Caco-2 (cell line): Measurements from ENCODE around the gene ROGDI. TPM values are rescaled to one million over a fixed set of nuclear protein-coding genes. Genes with fewer than 3 reads are reported as not detected.

Source experiments
- BruUV-seq: library from RNA; stranded (reverse); fragments of 400-500 nt; replicated peaks from 2 replicates; lab custom pipeline; 2021; lab: Mats Ljungman, UMichigan
- CTCF ChIA-PET: fragments of 300-600 bp; sonication (Branson Sonifier 250); formaldehyde crosslinking; loops from one replicate; lab custom pipeline; 2022; ENCODE audit warnings: antibody characterized with exemption; lab: Charles Lee
- POLR2A ChIA-PET: fragments of 300-600 bp; sonication (Branson Sonifier 250); formaldehyde crosslinking; loops from one replicate; lab custom pipeline; 2022; ENCODE audit warnings: antibody characterized with exemption; lab: Charles Lee
- DNase-seq, 2 experiments: peaks; one replicate each; pipeline versions ENCODE4 v3.0.0 to v3.0.0-alpha.2; 2020 to 2022
- H3K27me3 ChIP-seq: replicated peaks from 2 replicates; pipeline ENCODE4 v1.6.0; 2011; ENCODE audit warnings: low read length; ENCODE audit not compliant: control insufficient read depth, insufficient read depth
- H3K36me3 ChIP-seq: 2 replicates; pipeline ENCODE4 v1.5.1; 2011; ENCODE audit warnings: low read length; ENCODE audit not compliant: control insufficient read depth, insufficient read depth
- H3K4me1 ChIP-seq: fragments of 250-450 bp; sonication (Bioruptor Pico); 2 replicates; pipeline ENCODE4 v1.5.1; 2020; ENCODE audit warnings: mild to moderate bottlenecking
- H3K4me3 ChIP-seq: 2 replicates; pipeline ENCODE4 v1.5.1; 2011; ENCODE audit warnings: low read depth, mild to moderate bottlenecking, control low read depth, low read length
- H3K9me3 ChIP-seq: fragments of 250-450 bp; sonication (Bioruptor Pico); 2 replicates; pipeline ENCODE4 v1.5.1; 2020; ENCODE audit warnings: mild to moderate bottlenecking, moderate library complexity
- H3K27ac Mint-ChIP-seq: one replicate; pipeline ENCODE4 v1.8.0; 2022; ENCODE audit warnings: mixed read lengths; ENCODE audit not compliant: unreplicated experiment
- H3K27me3 Mint-ChIP-seq: one replicate; pipeline ENCODE4 v1.8.0; 2022; ENCODE audit warnings: mixed read lengths; ENCODE audit not compliant: insufficient read depth, unreplicated experiment
- H3K36me3 Mint-ChIP-seq: one replicate; pipeline ENCODE4 v1.8.0; 2022; ENCODE audit warnings: mild to moderate bottlenecking, mixed read lengths; ENCODE audit not compliant: insufficient read depth, unreplicated experiment
- H3K4me1 Mint-ChIP-seq: one replicate; pipeline ENCODE4 v1.8.0; 2022; ENCODE audit warnings: low read depth, mixed read lengths; ENCODE audit not compliant: unreplicated experiment
- H3K4me3 Mint-ChIP-seq: one replicate; pipeline ENCODE4 v1.8.0; 2022; ENCODE audit warnings: mild to moderate bottlenecking, moderate library complexity, mixed read lengths; ENCODE audit not compliant: unreplicated experiment
- H3K9me3 Mint-ChIP-seq: one replicate; pipeline ENCODE4 v1.8.0; 2022; ENCODE audit warnings: mixed read lengths; ENCODE audit not compliant: unreplicated experiment
- intact Hi-C: fragments of 100-400 bp; cut with micrococcal nuclease; formaldehyde crosslinking; loops from one replicate; pipeline ENCODE4 v1.10.0; 2022; ENCODE audit not compliant: unreplicated experiment
- total RNA-seq: library from RNA; stranded (reverse); gene quantifications from 2 replicates; pipeline ENCODE4 v1.2.3, GENCODE V29; 2022
- TF ChIP-seq, protein P1 (sequence below), 2 experiments: fragments of 200-600 bp in 1 of 2; IDR thresholded peaks; 1 replicate in 1 of 2; 2 replicates in 1 of 2; pipeline versions ENCODE4 v1.5.1 to v1.8.0; 2011 to 2022; ENCODE audit warnings: antibody characterized with exemption in 1 of 2, control low read depth in 1 of 2, inconsistent platforms in 1 of 2, low read depth in 1 of 2, low read length in 1 of 2, mild to moderate bottlenecking in 1 of 2, moderate library complexity in 1 of 2; ENCODE audit not compliant: insufficient read depth in 1 of 2, severe bottlenecking in 1 of 2, unreplicated experiment in 1 of 2

ROGDI gene
- total RNA-seq, 1 experiment from 2014 or later: 18.2 TPM

DNA sequence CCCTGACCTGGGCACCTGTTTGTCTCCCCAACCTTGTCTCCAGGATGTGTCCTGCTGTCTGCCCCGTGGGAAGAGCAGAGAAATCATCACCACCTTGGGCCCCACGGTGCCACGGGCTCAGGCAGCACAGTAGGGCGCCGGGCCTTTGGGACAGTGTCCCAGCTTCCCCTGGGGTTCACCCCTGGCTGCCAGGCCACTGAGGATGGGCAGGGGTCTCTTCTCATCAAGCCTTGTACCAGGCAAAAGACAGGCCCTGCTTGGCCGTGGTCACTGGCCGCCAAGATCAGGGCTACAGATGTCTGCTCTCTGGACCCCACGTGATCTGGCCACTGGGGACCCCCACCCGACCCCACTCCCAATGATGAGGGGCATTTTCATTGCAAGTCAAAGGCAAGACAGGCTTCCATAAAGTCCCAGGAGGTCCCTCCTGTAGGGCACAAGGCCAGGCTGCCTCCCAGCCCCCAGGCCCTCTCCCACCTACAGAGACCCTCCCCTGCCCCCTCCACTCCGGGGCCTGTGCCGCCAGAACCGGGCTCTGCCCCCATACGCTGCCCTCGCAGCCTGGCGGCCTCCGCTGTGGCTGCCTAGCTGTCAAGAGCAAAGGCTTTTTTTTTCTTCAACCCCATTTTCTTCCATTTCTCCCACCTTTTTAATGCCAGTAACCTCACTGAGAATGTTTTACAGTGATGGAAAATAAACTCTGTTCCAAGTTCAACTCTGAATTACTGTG lies 53.6 kb downstream of the ROGDI start:
- Histone ChIP-seq H3K27me3 (no peaks in the 10 kb centered on the region), H3K36me3 (no peaks in the 10 kb centered on the region; the same call in 1 of the 2 replicates), H3K4me1 (no peaks in the 10 kb centered on the region), H3K9me3 (no peaks in the 10 kb centered on the region), H3K4me3 (no peak overlapping the region)
- Mint-ChIP-seq H3K27ac (no peak overlapping the region), H3K27me3 (no peaks in the 10 kb centered on the region), H3K9me3 (no peaks in the 10 kb centered on the region), H3K4me3 (no peak overlapping the region), H3K36me3 (peaks cover 19% of the 10 kb centered on the region), H3K4me1 (no peaks in the 10 kb centered on the region)
- TF ChIP-seq, protein P1, sequence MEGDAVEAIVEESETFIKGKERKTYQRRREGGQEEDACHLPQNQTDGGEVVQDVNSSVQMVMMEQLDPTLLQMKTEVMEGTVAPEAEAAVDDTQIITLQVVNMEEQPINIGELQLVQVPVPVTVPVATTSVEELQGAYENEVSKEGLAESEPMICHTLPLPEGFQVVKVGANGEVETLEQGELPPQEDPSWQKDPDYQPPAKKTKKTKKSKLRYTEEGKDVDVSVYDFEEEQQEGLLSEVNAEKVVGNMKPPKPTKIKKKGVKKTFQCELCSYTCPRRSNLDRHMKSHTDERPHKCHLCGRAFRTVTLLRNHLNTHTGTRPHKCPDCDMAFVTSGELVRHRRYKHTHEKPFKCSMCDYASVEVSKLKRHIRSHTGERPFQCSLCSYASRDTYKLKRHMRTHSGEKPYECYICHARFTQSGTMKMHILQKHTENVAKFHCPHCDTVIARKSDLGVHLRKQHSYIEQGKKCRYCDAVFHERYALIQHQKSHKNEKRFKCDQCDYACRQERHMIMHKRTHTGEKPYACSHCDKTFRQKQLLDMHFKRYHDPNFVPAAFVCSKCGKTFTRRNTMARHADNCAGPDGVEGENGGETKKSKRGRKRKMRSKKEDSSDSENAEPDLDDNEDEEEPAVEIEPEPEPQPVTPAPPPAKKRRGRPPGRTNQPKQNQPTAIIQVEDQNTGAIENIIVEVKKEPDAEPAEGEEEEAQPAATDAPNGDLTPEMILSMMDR (IDR thresholded peaks at IDR 0.05; ENCODE audit: insufficient read depth in 1 of 2, low read depth in 1 of 2, low read length in 1 of 2, severe bottlenecking in 1 of 2, unreplicated experiment in 1 of 2): no peak
- intact Hi-C loops: no loop called here
- BruUV-seq: no TSS peak
- ChIA-PET POLR2A (no interaction called here), CTCF (interaction anchor here (0.6 kb wide), 1 partner anchor 238 kb away, joined by 3 read pairs; no protein-coding TSS in a partner anchor)
- no peak for DNase-seq

DNA sequence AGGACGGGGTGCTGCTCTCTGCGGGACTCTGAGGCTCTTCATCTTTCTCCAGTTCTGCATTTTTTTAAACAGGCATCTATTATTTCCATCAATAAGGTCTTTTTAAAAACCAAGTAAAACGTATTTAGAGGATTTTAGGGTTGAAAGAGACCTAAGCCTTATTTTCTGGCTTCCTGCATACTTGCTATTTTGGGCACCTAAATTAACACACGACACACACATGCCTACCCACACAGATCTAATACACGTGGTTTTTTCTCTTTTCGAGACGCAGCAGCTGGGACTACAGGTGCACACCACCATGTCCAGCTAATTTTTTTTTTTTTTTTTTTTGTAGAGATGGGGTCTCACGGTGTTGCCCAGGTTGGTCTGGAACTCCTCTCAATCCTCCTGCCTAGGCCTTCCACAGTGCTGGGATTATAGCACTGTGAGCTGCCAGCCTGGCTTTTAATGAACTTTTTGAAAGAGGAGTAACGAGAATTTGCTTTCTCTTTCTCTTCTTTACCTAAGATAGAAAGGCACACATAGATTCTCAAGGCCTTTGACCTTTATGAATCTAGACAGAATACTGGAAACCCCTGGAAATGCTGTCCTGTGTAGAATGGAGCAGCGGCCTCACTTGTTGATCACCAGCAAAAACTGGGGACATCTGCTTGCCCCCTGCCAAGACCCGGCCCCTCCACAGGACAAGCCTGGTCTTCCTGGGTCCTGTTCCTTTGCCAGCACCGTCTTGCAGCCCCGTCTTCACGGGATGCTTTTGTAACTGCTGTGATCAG lies 54.3 kb downstream of the ROGDI start:
- Histone ChIP-seq H3K9me3 (no peaks in the 10 kb centered on the region), H3K4me3 (no peak overlapping the region), H3K27me3 (no peaks in the 10 kb centered on the region), H3K4me1 (no peaks in the 10 kb centered on the region), H3K36me3 (no peaks in the 10 kb centered on the region; the same call in 1 of the 2 replicates)
- DNase-seq: no peak
- Mint-ChIP-seq H3K9me3 (no peaks in the 10 kb centered on the region), H3K36me3 (peaks cover 19% of the 10 kb centered on the region), H3K4me1 (no peaks in the 10 kb centered on the region), H3K4me3 (no peak overlapping the region), H3K27me3 (no peaks in the 10 kb centered on the region), H3K27ac (no peak overlapping the region)
- ChIA-PET CTCF (interaction anchor here (0.6 kb wide), 1 partner anchor 239 kb away, joined by 3 read pairs; no protein-coding TSS in a partner anchor), POLR2A (no interaction called here)
- TF ChIP-seq, protein P1 (IDR thresholded peaks at IDR 0.05; ENCODE audit: insufficient read depth in 1 of 2, low read depth in 1 of 2, low read length in 1 of 2, severe bottlenecking in 1 of 2, unreplicated experiment in 1 of 2): no peak
- no TSS peak for BruUV-seq
- intact Hi-C loops: no loop called here

DNA sequence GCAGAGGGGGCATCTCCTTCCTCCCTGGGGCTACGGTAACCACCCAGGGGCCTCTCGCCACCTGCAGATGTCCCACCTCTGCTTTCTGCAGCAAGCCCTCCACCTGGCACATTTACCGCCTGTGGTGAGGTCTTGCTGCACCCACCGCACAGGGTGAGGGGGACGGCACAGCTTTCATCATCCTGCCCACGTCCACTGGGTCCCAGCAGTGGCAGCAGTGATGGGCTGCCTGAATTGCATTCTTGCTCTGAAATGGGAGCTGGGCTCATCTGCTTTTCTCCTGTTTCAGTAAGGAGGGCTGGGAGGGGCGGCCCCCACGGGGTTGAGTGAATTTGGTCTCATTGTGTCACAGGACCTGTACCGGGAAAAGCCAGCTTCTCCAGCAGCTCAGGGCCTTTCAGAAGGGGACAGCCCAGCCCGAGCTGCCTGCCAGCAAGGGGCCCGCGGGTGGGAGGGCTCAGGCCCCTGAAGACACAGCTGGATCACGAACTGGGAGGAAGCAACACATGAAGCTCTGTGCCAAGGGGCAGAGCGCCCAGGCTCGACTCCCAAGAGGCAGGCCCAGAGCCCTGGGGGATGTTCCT lies 55.4 kb downstream of the ROGDI start:
- POLR2A ChIA-PET: interaction anchor here (0.6 kb wide), 1 partner anchor 187 kb away, joined by 3 read pairs; no protein-coding TSS in a partner anchor
- no peak for DNase-seq
- H3K36me3 Mint-ChIP-seq: peaks cover 18% of the 10 kb centered on the region
- TF ChIP-seq, protein P1 (IDR thresholded peaks at IDR 0.05; ENCODE audit: insufficient read depth in 1 of 2, low read depth in 1 of 2, low read length in 1 of 2, severe bottlenecking in 1 of 2, unreplicated experiment in 1 of 2): no peak
- Histone ChIP-seq H3K9me3 (no peaks in the 10 kb centered on the region), H3K4me3 (no peak overlapping the region), H3K4me1 (no peaks in the 10 kb centered on the region), H3K36me3 (no peaks in the 10 kb centered on the region), H3K27me3 (no peaks in the 10 kb centered on the region)
- H3K4me1 Mint-ChIP-seq: no peaks in the 10 kb centered on the region
- no peak overlapping the region for H3K4me3 Mint-ChIP-seq
- intact Hi-C loops: no loop called here
- H3K9me3 Mint-ChIP-seq: no peaks in the 10 kb centered on the region
- CTCF ChIA-PET: no interaction called here
- no peak overlapping the region for H3K27ac Mint-ChIP-seq
- no TSS peak for BruUV-seq
- no peaks in the 10 kb centered on the region for H3K27me3 Mint-ChIP-seq
